Sciatic nerve (tissue), 2 donors: ENCODE data around the gene VHLL. TPM values are rescaled to one million over a fixed set of nuclear protein-coding genes. Genes with fewer than 3 reads are reported as not detected.

Experiments used
- ATAC-seq: fragments of 200-7000 bp; cut with Tn5 transposase; one replicate; pipeline ENCODE4 v1.9.1; 2020; ENCODE audit warnings: mild to moderate bottlenecking, moderate library complexity
- DNase-seq: peaks from one replicate; pipeline ENCODE4 v3.0.0-alpha.2; 2020; ENCODE audit warnings: low spot score
- intact Hi-C: fragments of 100-400 bp; cut with DNase I; formaldehyde crosslinking; loops from one replicate; pipeline ENCODE4 v1.14.2; 2022
- total RNA-seq: library from RNA; stranded (reverse); fragmentation: NEBNext Ultra II Directional; extraction: Animal tissue kit (Norgen Biotek cat#: 25700); gene quantifications from one replicate; pipeline ENCODE4 v1.2.1, GENCODE V29; 2021
- donor health status: DM: no; HTN: no; CAD: no.
- donor health status: DM: no; HTN: no; CAD: no.

Gene VHLL
- total RNA-seq, 1 donor from 2014 or later, result not detected

DNA sequence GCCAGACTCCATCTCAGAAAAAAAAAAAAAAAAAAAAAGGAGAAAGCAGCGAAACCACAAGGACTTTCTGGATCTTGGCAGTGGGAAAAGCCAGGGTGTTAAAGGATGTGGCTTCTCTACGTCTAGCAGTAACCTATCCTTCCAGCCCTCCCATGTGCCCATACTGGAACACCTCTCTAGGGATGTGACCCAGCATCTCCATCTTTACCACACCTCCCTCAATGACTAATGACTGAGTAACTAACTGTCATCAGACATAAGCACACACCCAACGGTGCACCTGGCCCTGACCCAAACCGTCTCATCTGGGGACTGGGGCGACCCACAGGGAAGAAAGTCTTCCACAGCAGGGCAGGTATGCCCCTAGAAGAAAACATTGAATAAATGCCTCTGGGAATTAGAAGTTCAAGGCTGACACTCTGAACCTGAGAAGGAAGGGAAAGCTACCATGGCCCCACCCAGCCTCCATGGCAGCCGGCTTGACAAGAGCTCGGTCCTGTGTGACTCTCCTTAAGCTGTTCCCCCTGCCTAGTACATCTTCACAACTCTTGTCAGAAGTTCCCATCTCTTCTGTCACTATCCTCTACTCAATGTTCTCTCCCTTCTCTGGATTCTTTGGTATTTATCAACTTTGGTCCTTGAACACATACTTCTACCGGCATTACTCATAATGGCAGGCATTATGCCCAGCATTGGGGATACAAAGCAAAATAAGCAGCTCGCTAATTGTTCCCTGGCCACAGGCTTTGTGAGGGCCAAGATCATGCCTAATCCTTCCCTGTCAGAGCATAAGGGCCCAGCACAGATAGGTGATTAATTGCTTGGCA, 36.4 kb downstream of the VHLL start:
- intact Hi-C loops, result no loop called here
- ATAC-seq, result no peak
- DNase-seq, result no peak

DNA sequence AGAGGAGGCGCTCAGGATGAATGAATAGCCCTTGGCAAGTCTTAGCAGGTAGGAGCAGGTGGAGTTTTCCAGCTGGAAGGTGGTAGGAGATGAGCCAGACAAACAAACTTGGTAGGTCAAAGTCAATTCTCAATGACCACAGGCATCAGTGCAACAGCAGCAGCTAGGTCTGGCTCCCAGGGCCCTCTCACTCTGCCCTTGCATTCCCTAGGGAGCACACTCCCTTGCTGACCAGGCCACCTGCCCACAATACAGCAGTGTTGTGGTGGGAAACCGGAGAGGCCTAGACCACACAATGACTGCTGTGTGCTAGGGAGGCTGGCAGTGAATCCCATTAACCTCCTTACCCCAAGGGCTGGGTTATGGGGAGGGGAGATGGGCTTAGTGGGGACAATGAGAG, 38.2 kb downstream of the VHLL start:
- intact Hi-C loops, result no loop called here
- DNase-seq, result no peak
- peak; percentile 28 for ATAC-seq

DNA sequence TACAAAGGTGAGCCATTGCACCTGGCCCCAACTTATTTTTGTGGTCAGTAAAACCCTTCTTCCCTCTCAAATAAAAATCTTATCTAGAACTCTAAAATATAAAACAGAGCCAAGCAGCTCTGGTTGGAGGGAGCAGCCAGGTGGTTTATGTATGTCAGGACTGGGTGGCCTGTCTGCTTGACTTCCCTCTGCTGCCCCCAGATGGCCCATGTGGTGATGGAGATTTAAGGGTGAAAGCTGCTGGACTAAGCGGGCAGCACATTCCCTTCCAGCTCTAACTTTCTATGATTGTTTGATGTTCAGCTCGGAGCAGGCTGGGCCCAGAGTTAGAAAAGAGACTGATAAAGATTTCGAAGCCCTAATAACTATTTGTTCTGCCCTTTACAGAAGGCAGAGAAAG, 39.3 kb downstream of the VHLL start:
- DNase-seq (no peak), ATAC-seq (no peak)
- intact Hi-C loops, result no loop called here

DNA sequence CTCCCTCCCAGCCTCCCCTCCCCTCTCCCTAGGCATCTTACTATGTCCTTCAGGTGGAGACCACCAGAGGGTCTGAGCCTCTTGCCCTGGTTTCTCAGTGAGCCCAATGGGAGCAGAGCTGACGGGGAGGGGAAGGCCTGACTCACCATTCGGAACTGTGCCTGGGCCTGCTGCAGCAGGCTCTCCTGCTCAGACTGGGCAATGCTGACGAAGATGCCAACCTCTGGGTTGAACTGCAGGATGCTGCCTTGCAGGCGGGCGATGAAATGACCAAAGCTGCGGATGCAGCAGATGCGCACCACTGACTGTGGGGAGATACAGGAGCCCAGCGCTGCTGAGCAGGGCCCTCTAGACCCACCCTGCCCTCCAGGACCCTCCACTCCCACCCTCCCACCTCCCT, 40.2 kb downstream of the VHLL start:
- intact Hi-C loops, result no loop called here
- no peak for DNase-seq
- ATAC-seq, result no peak

DNA sequence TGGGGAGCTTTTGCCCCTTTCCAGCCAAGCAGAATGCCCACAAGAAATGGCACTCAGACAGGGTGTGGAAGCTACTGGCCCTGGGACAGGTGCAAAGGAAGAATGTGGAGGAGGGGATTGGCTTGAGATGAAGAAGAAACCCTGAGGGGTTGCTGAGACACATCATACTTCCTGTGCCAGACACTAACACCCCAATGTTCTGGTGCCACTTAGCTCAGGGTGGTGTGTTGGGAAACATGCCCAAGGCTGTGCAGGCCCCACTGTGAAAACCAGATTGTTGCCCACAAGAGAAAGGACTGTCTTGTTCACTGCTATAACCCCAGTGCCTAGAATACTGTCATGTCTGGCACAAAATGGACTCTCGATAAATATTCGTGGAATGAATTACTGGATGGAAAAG, 41.4 kb downstream of the VHLL start:
- DNase-seq (no peak), ATAC-seq (no peak)
- intact Hi-C loops, result no loop called here

DNA sequence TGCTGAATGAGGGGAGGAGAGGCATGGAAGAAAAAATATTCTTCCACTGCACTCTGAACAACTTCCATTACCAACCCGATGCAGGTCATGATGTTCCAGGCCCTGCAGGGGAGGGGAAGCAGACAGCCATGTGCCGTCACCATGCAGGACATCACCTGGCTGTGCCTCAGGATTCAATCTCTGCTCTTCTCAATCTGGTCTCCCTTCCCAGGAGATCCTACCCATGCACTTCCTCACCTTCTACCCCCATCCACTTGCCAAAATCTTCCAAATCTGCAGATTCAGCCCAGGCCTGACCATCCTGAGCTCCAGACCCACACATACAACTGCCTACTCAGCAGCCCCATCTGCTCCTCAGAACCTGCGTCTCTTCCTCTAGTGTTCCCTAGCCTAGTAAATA, 45.5 kb downstream of the VHLL start:
- no peak for ATAC-seq
- intact Hi-C loops, result no loop called here

DNA sequence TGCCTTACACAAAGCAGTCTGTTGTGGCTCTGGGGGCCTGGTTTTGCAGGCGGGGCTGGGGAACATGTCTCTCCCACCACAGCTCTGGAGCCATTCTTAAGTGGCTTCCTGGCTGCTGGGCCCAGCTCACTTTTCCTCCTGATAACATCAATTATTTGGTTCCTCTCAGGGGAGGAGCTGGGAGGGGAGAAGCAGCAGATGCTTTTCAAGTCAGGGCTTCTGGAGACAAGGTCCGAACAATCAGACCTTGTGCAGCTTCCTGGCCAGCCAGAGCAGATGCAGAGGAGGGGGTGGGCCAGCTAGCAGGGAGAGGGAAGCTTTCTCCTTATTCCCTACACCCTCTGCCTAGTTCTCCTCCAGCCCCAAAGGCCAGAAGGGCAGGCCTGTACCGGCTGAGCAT, 47.6 kb downstream of the VHLL start:
- intact Hi-C loops, result no loop called here
- ATAC-seq, result no peak
- no peak for DNase-seq

More for the DNA sequence above, 45.5 kb downstream of the VHLL start:
- DNase-seq, result no peak

DNA sequence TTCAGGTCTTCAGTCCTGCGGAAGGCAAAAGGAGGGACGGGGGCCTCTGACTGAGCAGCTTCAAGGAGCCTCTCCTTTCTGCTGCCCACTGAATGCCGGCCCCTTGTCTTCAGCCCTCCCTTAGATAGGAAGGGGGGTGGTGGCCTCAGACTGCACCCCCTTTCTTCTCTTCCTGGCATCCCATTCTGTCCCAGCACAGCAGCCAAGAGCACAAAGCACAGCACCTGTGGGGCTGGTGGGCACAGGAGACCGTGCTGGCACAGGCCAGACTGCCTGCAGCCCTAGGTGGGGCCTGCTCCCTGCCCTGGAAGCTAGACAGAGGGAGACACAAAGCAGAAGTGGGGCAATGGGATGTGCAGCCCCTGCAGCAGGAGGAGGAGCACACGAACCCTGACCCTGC, 49.5 kb downstream of the VHLL start:
- DNase-seq (no peak), ATAC-seq (no peak)
- intact Hi-C loops, result no loop called here

Other genes with a start within 250 kb of the VHLL start
- 37.6 TPM for gene UBQLN4, start 245.5 kb downstream of the VHLL start, total RNA-seq
- 35.8 TPM for gene LAMTOR2, start 244.5 kb downstream of the VHLL start, total RNA-seq
- not detected for gene RAB25, start 238.1 kb downstream of the VHLL start, total RNA-seq
- gene MEX3A, start 216.8 kb downstream of the VHLL start, total RNA-seq, result 1.2 TPM
- gene LMNA, start 184.6 kb downstream of the VHLL start, total RNA-seq, result 322 TPM
- gene SEMA4A, start 145.7 kb downstream of the VHLL start, total RNA-seq, result 8.4 TPM
- gene SLC25A44, start 105.2 kb downstream of the VHLL start, total RNA-seq, result 16.3 TPM
- gene PMF1, start 86.3 kb downstream of the VHLL start, total RNA-seq, result 37.4 TPM
- 5.1 TPM for gene BGLAP, start 57.1 kb downstream of the VHLL start, total RNA-seq
- 48.9 TPM for gene PAQR6, start 51.3 kb downstream of the VHLL start, total RNA-seq
- gene SMG5, start 16.5 kb downstream of the VHLL start, total RNA-seq, result 64.0 TPM
- 3.1 TPM for gene TMEM79, start 15.0 kb downstream of the VHLL start, total RNA-seq
- 39.0 TPM for gene GLMP, start 3.6 kb downstream of the VHLL start, total RNA-seq
- 98.6 TPM for gene CCT3, start 39.0 kb upstream of the VHLL start, total RNA-seq
- not detected for gene TSACC, start 39.2 kb upstream of the VHLL start, total RNA-seq
- not detected for gene RHBG, start 69.9 kb upstream of the VHLL start, total RNA-seq
- 66.8 TPM for gene MEF2D, start 201.5 kb upstream of the VHLL start, total RNA-seq